ENCODE measurements around the gene AP1S1. TPM values are rescaled to one million over a fixed set of nuclear protein-coding genes. Genes with fewer than 3 reads are reported as not detected.
A peak's percentile ranks its signal among the peaks of the same experiment; 100 is the strongest.

The AP1S1 gene
- total and polyA plus RNA-seq, 2 of the 13 experiments (the other 11 are each of a cell fraction or from before 2014, with no cell fraction given) = 57.5 to 68.1 TPM

GRCh38 chr7:101122933-101123702 lies 31.2 kb upstream of the AP1S1 start (continued):
- TF ChIP-seq ZBTB40 (IDR thresholded peaks at IDR 0.05) = no peak
- TF ChIP-seq ZBTB40 (CRISPR knock-in tag; IDR thresholded peaks at IDR 0.05) = no peak
- TF ChIP-seq, protein P1, sequence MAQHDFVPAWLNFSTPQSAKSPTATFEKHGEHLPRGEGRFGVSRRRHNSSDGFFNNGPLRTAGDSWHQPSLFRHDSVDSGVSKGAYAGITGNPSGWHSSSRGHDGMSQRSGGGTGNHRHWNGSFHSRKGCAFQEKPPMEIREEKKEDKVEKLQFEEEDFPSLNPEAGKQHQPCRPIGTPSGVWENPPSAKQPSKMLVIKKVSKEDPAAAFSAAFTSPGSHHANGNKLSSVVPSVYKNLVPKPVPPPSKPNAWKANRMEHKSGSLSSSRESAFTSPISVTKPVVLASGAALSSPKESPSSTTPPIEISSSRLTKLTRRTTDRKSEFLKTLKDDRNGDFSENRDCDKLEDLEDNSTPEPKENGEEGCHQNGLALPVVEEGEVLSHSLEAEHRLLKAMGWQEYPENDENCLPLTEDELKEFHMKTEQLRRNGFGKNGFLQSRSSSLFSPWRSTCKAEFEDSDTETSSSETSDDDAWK (CRISPR knock-in tag; IDR thresholded peaks at IDR 0.05) = no peak
- TF ChIP-seq SMC3 (IDR thresholded peaks at IDR 0.05; ENCODE audit: low read length) = no peak
- TF ChIP-seq, protein P2, sequence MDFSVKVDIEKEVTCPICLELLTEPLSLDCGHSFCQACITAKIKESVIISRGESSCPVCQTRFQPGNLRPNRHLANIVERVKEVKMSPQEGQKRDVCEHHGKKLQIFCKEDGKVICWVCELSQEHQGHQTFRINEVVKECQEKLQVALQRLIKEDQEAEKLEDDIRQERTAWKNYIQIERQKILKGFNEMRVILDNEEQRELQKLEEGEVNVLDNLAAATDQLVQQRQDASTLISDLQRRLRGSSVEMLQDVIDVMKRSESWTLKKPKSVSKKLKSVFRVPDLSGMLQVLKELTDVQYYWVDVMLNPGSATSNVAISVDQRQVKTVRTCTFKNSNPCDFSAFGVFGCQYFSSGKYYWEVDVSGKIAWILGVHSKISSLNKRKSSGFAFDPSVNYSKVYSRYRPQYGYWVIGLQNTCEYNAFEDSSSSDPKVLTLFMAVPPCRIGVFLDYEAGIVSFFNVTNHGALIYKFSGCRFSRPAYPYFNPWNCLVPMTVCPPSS (IDR thresholded peaks at IDR 0.05) = no peak
- TF ChIP-seq NFKB2 (CRISPR knock-in tag; IDR thresholded peaks at IDR 0.05; ENCODE audit: borderline replicate concordance) = no peak
- no peak for TF ChIP-seq ZNF577 (CRISPR knock-in tag; IDR thresholded peaks at IDR 0.05; ENCODE audit: borderline replicate concordance, low read depth)
- TF ChIP-seq, protein P3, sequence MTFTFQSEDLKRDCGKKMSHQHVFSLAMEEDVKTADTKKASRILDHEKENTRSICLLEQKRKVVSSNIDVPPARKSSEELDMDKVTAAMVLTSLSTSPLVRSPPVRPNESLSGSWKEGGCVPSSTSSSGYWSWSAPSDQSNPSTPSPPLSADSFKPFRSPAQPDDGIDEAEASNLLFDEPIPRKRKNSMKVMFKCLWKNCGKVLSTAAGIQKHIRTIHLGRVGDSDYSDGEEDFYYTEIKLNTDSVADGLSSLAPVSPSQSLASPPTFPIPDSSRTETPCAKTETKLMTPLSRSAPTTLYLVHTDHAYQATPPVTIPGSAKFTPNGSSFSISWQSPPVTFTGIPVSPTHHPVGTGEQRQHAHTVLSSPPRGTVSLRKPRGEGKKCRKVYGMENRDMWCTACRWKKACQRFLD (CRISPR knock-in tag; IDR thresholded peaks at IDR 0.05; ENCODE audit: borderline replicate concordance) = no peak; the same call in 1 of the 2 replicates
- no peak; the same call in 1 of the 2 replicates for TF ChIP-seq ZFX (CRISPR knock-in tag; IDR thresholded peaks at IDR 0.05; ENCODE audit: low read depth)
- no peak for TF ChIP-seq ZNF484 (CRISPR knock-in tag; IDR thresholded peaks at IDR 0.05; ENCODE audit: borderline replicate concordance, low read depth)
- no peak for TF ChIP-seq KDM6A (CRISPR knock-in tag; IDR thresholded peaks at IDR 0.05; ENCODE audit: low read depth)
- no peak for TF ChIP-seq THAP8 (CRISPR knock-in tag; IDR thresholded peaks at IDR 0.05; ENCODE audit: borderline replicate concordance)
- TF ChIP-seq ZNF451 (CRISPR knock-in tag; IDR thresholded peaks at IDR 0.05) = 0 out of 2 replicates have a peak, but pooled peaks have one; percentile 28
- TF ChIP-seq ZNF775 (CRISPR knock-in tag; IDR thresholded peaks at IDR 0.05; ENCODE audit: borderline replicate concordance) = no peak
- no peak for TF ChIP-seq POLR2AphosphoS2 (IDR thresholded peaks at IDR 0.05; ENCODE audit: low read depth, low read length)

Measured in HepG2 (cell line).